Adrenal gland (tissue), 12 donors: Measurements from ENCODE around the gene TNIK. TPM values are rescaled to one million over a fixed set of nuclear protein-coding genes. Genes with fewer than 3 reads are reported as not detected.
A peak's percentile ranks its signal among the peaks of the same experiment; 100 is the strongest.
"Not testable (repeated sequence)": the region's sequence is repeated elsewhere in the genome, so short reads cannot be mapped to it uniquely, and the experiment has no call there.

ENCODE experiments used
- DNase-seq, 7 donors: peaks; one replicate each; pipeline ENCODE4 v3.0.0-alpha.2; 2019 to 2020
- H3K27ac ChIP-seq, 5 donors: fragments of 200-600 bp; sonication (generic) in 4 of 5; 1 replicate in 3 of 5; 2 replicates in 2 of 5; pipeline versions ENCODE4 v1.5.1 to v1.8.0; 2016 to 2020; ENCODE audit warnings: mild to moderate bottlenecking in 1 of 5
- H3K27me3 ChIP-seq: fragments of 200-600 bp; 2 replicates; pipeline ENCODE4 v1.8.0; 2021
- H3K36me3 ChIP-seq, 2 donors: fragments of 200-600 bp; replicated peaks in 1 of 2; 1 replicate in 1 of 2; 2 replicates in 1 of 2; pipeline versions ENCODE4 v1.5.1 to v1.8.0; 2018 to 2022
- H3K4me1 ChIP-seq, 2 donors: fragments of 200-600 bp; replicated peaks in 1 of 2; 1 replicate in 1 of 2; 2 replicates in 1 of 2; pipeline versions ENCODE4 v1.5.1 to v1.8.0; 2018 to 2021
- H3K4me3 ChIP-seq, 4 donors: fragments of 200-600 bp; sonication (generic) in 3 of 4; one replicate each; pipeline ENCODE4 v1.5.1; 2016 to 2018
- H3K9me3 ChIP-seq, 3 donors: fragments of 200-600 bp; sonication (generic) in 1 of 3; replicated peaks in 1 of 3; 1 replicate in 2 of 3; 2 replicates in 1 of 3; pipeline versions ENCODE4 v1.5.1 to v1.8.0; 2016 to 2021
- CTCF ChIP-seq, 6 experiments: fragments of 450-650 bp in 4 of 6; fragments of 200-600 bp in 2 of 6; sonication (generic) in 1 of 6; IDR thresholded peaks; 1 replicate in 5 of 6; 2 replicates in 1 of 6; pipeline versions ENCODE4 v1.5.1 to v1.8.0; 2016 to 2021; ENCODE audit warnings: antibody characterized with exemption in 6 of 6, mild to moderate bottlenecking in 2 of 6, moderate library complexity in 1 of 6
- POLR2A ChIP-seq, 2 donors: fragments of 450-650 bp; IDR thresholded peaks; one replicate each; pipeline ENCODE4 v1.6.1; 2017; ENCODE audit warnings: antibody characterized with exemption in 2 of 2, mild to moderate bottlenecking in 2 of 2, moderate library complexity in 1 of 2
- WGBS, 4 donors: extraction: QIAGEN DNeasy Blood & Tissue Kit in 2 of 4; methylation state at CpG; one replicate each; pipeline versions ENCODE4 v1.1.5 to v1.1.7; 2013 to 2017; 5-methylcytosine and 5-hydroxymethylcytosine counted together
- intact Hi-C, 2 donors: fragments of 100-400 bp; cut with DNase I; formaldehyde crosslinking; loops; one replicate each; pipeline versions ENCODE4 v1.14.1 to v1.15.0; 2022 to 2023
- polyA plus RNA-seq, 3 donors: library from polyadenylated mRNA; stranded (reverse); fragments of 200-250 nt in 2 of 3; fragments of 350-450 nt in 1 of 3; fragmentation: Illumina TruSeq in 1 of 3; extraction: RNeasy Lipid Tissue Mini Kit (QIAGEN cat#74804) in 1 of 3; gene quantifications; one replicate each; pipeline ENCODE4 v1.2.3, GENCODE V29; 2013 to 2014
- total RNA-seq, 9 donors: library from RNA; depleted of rRNA in 4 of 9; stranded (reverse); fragments of >200 nt in 4 of 9; fragments of 120-200 nt in 1 of 9; fragmentation: NEBNext Ultra II Directional in 1 of 9; extraction: Animal tissue kit (Norgen Biotek cat#: 25700) in 1 of 9; gene quantifications; one replicate each; pipeline versions ENCODE4 v1.1.0 to v1.2.4, GENCODE V29; 2013 to 2023
- donor health status: healthy with polysubstance abuse.
- donor health status: Bipolar disorder and iron deficiency.
- donor health status: DM: yes; HTN: yes; CAD: no.
- donor health status: DM: no; HTN: no; CAD: no.
- donor health status: DM: no; HTN: no; CAD: no.
- donor health status: DM: yes; HTN: yes; CAD: no.

TNIK gene
- total and polyA plus RNA-seq, 12 donors, result 4.9 to 33.1 (median 10.7) TPM

- H3K27ac ChIP-seq, result peak overlapping the region in 1 of 5 donors; percentile 6
- H3K4me3 ChIP-seq, result no peak overlapping the region
- no peaks in the 10 kb centered on the region for H3K9me3 ChIP-seq
- peak in 6 of 7 donors; percentile 23 to 66 (median 40) for DNase-seq
- TF ChIP-seq POLR2A (IDR thresholded peaks at IDR 0.05) (no peak), CTCF (IDR thresholded peaks at IDR 0.05) (no peak)
- WGBS, 4 donors, result 36 to 46% (median 39%) methylated on average over 6 of the region's 6 CpGs
- intact Hi-C loops, result no loop called here
- H3K27me3 ChIP-seq, result no peaks in the 10 kb centered on the region
- H3K36me3 ChIP-seq, result no peaks in the 10 kb centered on the region
- peaks cover 0 to 3% of the 10 kb centered on the region in 2 donors for H3K4me1 ChIP-seq
These were observed 153.6 kb downstream of the TNIK start for GRCh38 chr3:171306631-171307030.

GRCh38 chr3:171305823-171306222 lies 154.4 kb downstream of the TNIK start:
- WGBS, 4 donors, result 84 to 86% (median 85%) methylated on average over 3 of the region's 3 CpGs
- DNase-seq, intact Hi-C loops, H3K27me3 ChIP-seq, H3K4me1 ChIP-seq, H3K27ac ChIP-seq, H3K9me3 ChIP-seq, H3K4me3 ChIP-seq, H3K36me3 ChIP-seq: not testable (repeated sequence)

GRCh38 chr3:171304498-171304897 lies 155.7 kb downstream of the TNIK start:
- WGBS, 4 donors, result 90 to 98% (median 97%) methylated on average over 4 of the region's 4 CpGs
- H3K4me3 ChIP-seq, intact Hi-C loops, DNase-seq, H3K4me1 ChIP-seq, H3K27me3 ChIP-seq, H3K9me3 ChIP-seq, H3K27ac ChIP-seq, H3K36me3 ChIP-seq: not testable (repeated sequence)

GRCh38 chr3:171304017-171304416 lies 156.2 kb downstream of the TNIK start:
- intact Hi-C loops, H3K27ac ChIP-seq: not testable (repeated sequence)
- WGBS, 4 donors, result 90 to 100% (median 98%) methylated on average over 1 of the region's 1 CpG

GRCh38 chr3:171301998-171302397 lies 158.2 kb downstream of the TNIK start:
- Histone ChIP-seq H3K9me3 (no peaks in the 10 kb centered on the region), H3K4me1 (peaks cover 0 to 3% of the 10 kb centered on the region in 2 donors), H3K4me3 (no peak overlapping the region), H3K27ac (no peak overlapping the region), H3K36me3 (no peaks in the 10 kb centered on the region), H3K27me3 (no peaks in the 10 kb centered on the region)
- WGBS, 4 donors, result 94 to 98% (median 95%) methylated on average over 1 of the region's 1 CpG
- TF ChIP-seq POLR2A (IDR thresholded peaks at IDR 0.05) (no peak), CTCF (IDR thresholded peaks at IDR 0.05) (no peak)
- DNase-seq, result no peak
- intact Hi-C loops, result no loop called here

More at GRCh38 chr3:171304017-171304416, 156.2 kb downstream of the TNIK start:
- not testable (repeated sequence) for H3K27me3 ChIP-seq, H3K9me3 ChIP-seq, H3K4me3 ChIP-seq, DNase-seq, H3K4me1 ChIP-seq, H3K36me3 ChIP-seq

GRCh38 chr3:171301002-171301401 lies 159.2 kb downstream of the TNIK start:
- TF ChIP-seq POLR2A (IDR thresholded peaks at IDR 0.05) (no peak), CTCF (IDR thresholded peaks at IDR 0.05) (no peak)
- no peak overlapping the region for H3K4me3 ChIP-seq
- H3K9me3 ChIP-seq, result no peaks in the 10 kb centered on the region
- intact Hi-C loops, result no loop called here
- no peak overlapping the region for H3K27ac ChIP-seq
- peaks cover 0 to 3% of the 10 kb centered on the region in 2 donors for H3K4me1 ChIP-seq
- no peaks in the 10 kb centered on the region for H3K36me3 ChIP-seq
- no peak for DNase-seq
- no peaks in the 10 kb centered on the region for H3K27me3 ChIP-seq
- WGBS, 4 donors, result 90 to 100% (median 96%) methylated on average over 1 of the region's 1 CpG
